HEK293T (cell line): Measurements from ENCODE around the gene BICD2.

Experiments used
- ARNT ChIP-seq: fragments of 450-650 bp; IDR thresholded peaks from 2 replicates; pipeline ENCODE4 v1.6.1; 2017; ENCODE audit warnings: mild to moderate bottlenecking
- ELF4 ChIP-seq: fragments of 450-650 bp; IDR thresholded peaks from 2 replicates; pipeline ENCODE4 v1.6.1; 2017; ENCODE audit warnings: antibody characterized with exemption
- FOXA1 ChIP-seq: fragments of 450-650 bp; IDR thresholded peaks from 2 replicates; pipeline ENCODE4 v1.6.1; 2016; ENCODE audit warnings: mild to moderate bottlenecking
- FOXK2 ChIP-seq: fragments of 450-650 bp; IDR thresholded peaks from 2 replicates; pipeline ENCODE4 v1.6.1; 2016; ENCODE audit warnings: mild to moderate bottlenecking
- FOXM1 ChIP-seq: fragments of 450-650 bp; IDR thresholded peaks from 2 replicates; pipeline ENCODE4 v1.6.1; 2017; ENCODE audit warnings: mild to moderate bottlenecking, borderline replicate concordance
- HDGF ChIP-seq: fragments of 450-650 bp; IDR thresholded peaks from 2 replicates; pipeline ENCODE4 v1.6.1; 2017; ENCODE audit warnings: antibody characterized with exemption, borderline replicate concordance
- L3MBTL2 ChIP-seq: fragments of 450-650 bp; conservative IDR thresholded peaks from 2 replicates; pipeline ENCODE4 v1.6.1; 2016; ENCODE audit warnings: mild to moderate bottlenecking
- LEF1 ChIP-seq: fragments of 450-650 bp; IDR thresholded peaks from 2 replicates; pipeline ENCODE4 v1.6.1; 2017; ENCODE audit warnings: mild to moderate bottlenecking, borderline replicate concordance
- NFRKB ChIP-seq: fragments of 450-650 bp; IDR thresholded peaks from 2 replicates; pipeline ENCODE4 v1.6.1; 2016; ENCODE audit warnings: mild to moderate bottlenecking, moderate library complexity
- SP1 ChIP-seq: fragments of 450-650 bp; IDR thresholded peaks from 2 replicates; pipeline ENCODE4 v1.6.1; 2017
- SUZ12 ChIP-seq: fragments of 450-650 bp; IDR thresholded peaks from 2 replicates; pipeline ENCODE4 v1.6.1; 2016; ENCODE audit warnings: mild to moderate bottlenecking
- TARDBP ChIP-seq: fragments of 450-650 bp; IDR thresholded peaks from 2 replicates; pipeline ENCODE4 v1.6.1; 2016
- ZNF384 ChIP-seq: fragments of 450-650 bp; IDR thresholded peaks from 2 replicates; pipeline ENCODE4 v1.6.1; 2016
- TF ChIP-seq, protein P1 (sequence below): fragments of 450-650 bp; IDR thresholded peaks from 2 replicates; pipeline ENCODE4 v1.6.1; 2016

- TF ChIP-seq FOXM1, result no peak
- no peak for TF ChIP-seq SP1
- no peak for TF ChIP-seq ELF4
- TF ChIP-seq NFRKB, result no peak
- TF ChIP-seq LEF1, result no peak
- TF ChIP-seq FOXK2, result no peak
- TF ChIP-seq FOXA1, result no peak
- TF ChIP-seq, protein P1, sequence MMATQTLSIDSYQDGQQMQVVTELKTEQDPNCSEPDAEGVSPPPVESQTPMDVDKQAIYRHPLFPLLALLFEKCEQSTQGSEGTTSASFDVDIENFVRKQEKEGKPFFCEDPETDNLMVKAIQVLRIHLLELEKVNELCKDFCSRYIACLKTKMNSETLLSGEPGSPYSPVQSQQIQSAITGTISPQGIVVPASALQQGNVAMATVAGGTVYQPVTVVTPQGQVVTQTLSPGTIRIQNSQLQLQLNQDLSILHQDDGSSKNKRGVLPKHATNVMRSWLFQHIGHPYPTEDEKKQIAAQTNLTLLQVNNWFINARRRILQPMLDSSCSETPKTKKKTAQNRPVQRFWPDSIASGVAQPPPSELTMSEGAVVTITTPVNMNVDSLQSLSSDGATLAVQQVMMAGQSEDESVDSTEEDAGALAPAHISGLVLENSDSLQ, result no peak
- TF ChIP-seq SUZ12, result no peak
- no peak for TF ChIP-seq ARNT
- no peak for TF ChIP-seq L3MBTL2
- TF ChIP-seq HDGF, result no peak
- TF ChIP-seq TARDBP, result no peak
- no peak for TF ChIP-seq ZNF384
Observed at GRCh38 chr9:92737611-92738299, 26.9 kb downstream of the BICD2 start.
